ENCODE measurements around the gene SPPL2B.

SPPL2B gene

DNA sequence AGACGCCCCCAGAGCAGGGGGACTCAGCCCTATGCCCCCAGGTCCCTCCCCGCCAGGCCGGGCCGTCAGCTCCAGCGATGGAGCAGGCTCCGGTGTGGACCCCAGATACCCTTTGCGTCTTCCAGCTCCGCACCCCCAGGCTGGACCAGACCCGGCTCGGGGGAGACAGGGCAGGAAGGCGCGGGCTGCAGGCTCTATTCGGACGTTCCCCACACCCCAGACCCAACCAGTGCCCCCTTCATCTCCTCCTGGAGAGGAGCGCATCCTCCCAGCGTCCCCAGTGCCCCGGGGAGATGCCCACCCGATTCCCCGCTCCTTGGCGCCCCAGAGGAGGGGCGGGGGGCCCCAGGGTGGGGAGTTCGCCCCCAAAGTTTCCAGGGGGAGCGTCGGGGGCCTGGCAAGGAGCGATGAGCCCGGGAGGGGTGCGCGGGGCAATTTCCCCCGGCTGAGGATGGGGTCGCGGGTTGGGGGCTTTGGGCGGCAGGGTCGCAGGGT lies 20.9 kb upstream of the SPPL2B start:
- H3K27ac ChIP-seq (ENCODE audit: low read depth, low read length) = no peak overlapping the region
- no peaks in the 10 kb centered on the region for H3K36me3 ChIP-seq (ENCODE audit: control insufficient read depth, insufficient read depth, low read length)
- peaks cover 21% of the 10 kb centered on the region for H3K27me3 ChIP-seq (ENCODE audit: control insufficient read depth, insufficient read depth, low read length)
- H3K4me3 ChIP-seq (ENCODE audit: low read length) = no peak overlapping the region
- H3K9ac ChIP-seq (ENCODE audit: low read length) = no peak overlapping the region
- no peaks in the 10 kb centered on the region for H3K4me1 ChIP-seq (ENCODE audit: control insufficient read depth, insufficient read depth, low read length)

DNA sequence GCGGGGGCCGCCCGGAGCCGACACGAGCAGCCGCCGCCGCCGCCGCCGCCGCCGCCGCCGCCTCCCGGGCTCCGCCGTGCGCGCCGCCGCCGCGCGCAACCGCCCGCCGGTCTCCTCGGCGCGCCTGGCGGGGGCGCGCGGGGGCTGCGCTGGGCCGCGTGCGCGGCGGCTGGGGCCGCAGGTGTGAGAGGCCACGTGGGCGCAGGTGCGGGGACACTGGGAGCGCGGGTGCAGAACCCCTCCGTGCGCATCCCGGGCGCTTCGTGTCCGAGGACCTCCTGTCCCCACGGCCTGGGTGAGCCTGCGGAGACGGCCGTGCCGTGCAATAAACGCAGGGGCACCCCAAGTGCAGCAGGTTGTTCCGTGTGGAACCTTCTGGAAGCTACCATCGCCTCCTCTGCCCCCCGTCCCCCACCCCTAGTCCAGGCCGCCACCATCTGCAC lies 20.3 kb upstream of the SPPL2B start, which contains the start of gene LINGO3:
Gene LINGO3, minus strand, starts transcription at position 41 of the 443 bp plus-strand sequence. CDS start 16,378 bp downstream, outside the sequence.
- Histone ChIP-seq H3K27me3 (ENCODE audit: control insufficient read depth, insufficient read depth, low read length) (peaks cover 20% of the 10 kb centered on the region), H3K4me3 (ENCODE audit: low read length) (peak within 1 kb of the TSS; percentile 27), H3K4me1 (ENCODE audit: control insufficient read depth, insufficient read depth, low read length) (no peaks in the 10 kb centered on the region), H3K36me3 (ENCODE audit: control insufficient read depth, insufficient read depth, low read length) (no peaks in the 10 kb centered on the region), H3K9ac (ENCODE audit: low read length) (no peak within 1 kb of the TSS), H3K27ac (ENCODE audit: low read depth, low read length) (no peak within 1 kb of the TSS)

DNA sequence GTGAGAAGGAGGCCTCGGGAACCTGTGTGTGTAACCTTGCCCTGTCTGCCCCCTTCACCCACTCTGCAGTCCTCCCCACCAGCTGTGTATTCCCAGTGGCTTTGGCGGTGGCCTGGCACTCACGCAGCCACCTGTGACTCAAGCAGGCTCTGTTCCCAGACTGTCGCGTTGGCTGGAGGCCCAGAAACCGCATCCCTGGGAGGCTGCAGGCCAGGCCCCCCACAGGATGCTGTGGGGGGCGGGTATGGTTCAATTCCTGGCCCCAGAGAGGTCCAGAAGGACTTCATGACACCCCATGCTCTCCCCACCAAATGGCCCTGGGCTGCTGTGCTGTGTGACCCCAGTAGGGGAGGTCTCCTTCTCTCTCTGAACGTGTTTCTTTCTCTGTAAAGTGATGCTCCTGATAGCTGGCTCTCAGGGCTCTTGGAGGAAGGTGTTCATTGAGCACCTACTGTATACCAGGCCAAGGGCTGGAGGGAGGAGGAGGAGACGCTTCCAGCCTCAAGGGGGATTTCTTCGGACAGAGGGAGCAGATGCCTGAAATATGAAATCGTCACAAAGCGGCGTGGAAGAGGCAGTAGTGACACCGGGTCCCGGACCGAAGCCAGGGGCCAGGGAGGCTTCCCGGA lies 18.6 kb upstream of the SPPL2B start:
- Histone ChIP-seq H3K4me3 (ENCODE audit: low read length) (no peak overlapping the region), H3K27ac (ENCODE audit: low read depth, low read length) (no peak overlapping the region), H3K27me3 (ENCODE audit: control insufficient read depth, insufficient read depth, low read length) (peaks cover 22% of the 10 kb centered on the region)

GRCh38 chr19:2311093-2311492 lies 17.4 kb upstream of the SPPL2B start:
- no peak overlapping the region for H3K9ac ChIP-seq (ENCODE audit: low read length)
- peaks cover 22% of the 10 kb centered on the region for H3K27me3 ChIP-seq (ENCODE audit: control insufficient read depth, insufficient read depth, low read length)
- H3K36me3 ChIP-seq (ENCODE audit: control insufficient read depth, insufficient read depth, low read length) = no peaks in the 10 kb centered on the region
- no peak overlapping the region for H3K27ac ChIP-seq (ENCODE audit: low read depth, low read length)
- H3K4me3 ChIP-seq (ENCODE audit: low read length) = no peak overlapping the region
- H3K4me1 ChIP-seq (ENCODE audit: control insufficient read depth, insufficient read depth, low read length) = no peaks in the 10 kb centered on the region

More for the DNA sequence above, 18.6 kb upstream of the SPPL2B start:
- H3K9ac ChIP-seq (ENCODE audit: low read length) = no peak overlapping the region
- H3K36me3 ChIP-seq (ENCODE audit: control insufficient read depth, insufficient read depth, low read length) = no peaks in the 10 kb centered on the region
- H3K4me1 ChIP-seq (ENCODE audit: control insufficient read depth, insufficient read depth, low read length) = no peaks in the 10 kb centered on the region

GRCh38 chr19:2312820-2313501 lies 15.5 kb upstream of the SPPL2B start:
- Histone ChIP-seq H3K36me3 (ENCODE audit: control insufficient read depth, insufficient read depth, low read length) (no peaks in the 10 kb centered on the region), H3K27ac (ENCODE audit: low read depth, low read length) (no peak overlapping the region), H3K9ac (ENCODE audit: low read length) (no peak overlapping the region), H3K4me3 (ENCODE audit: low read length) (no peak overlapping the region), H3K27me3 (ENCODE audit: control insufficient read depth, insufficient read depth, low read length) (peaks cover 12% of the 10 kb centered on the region), H3K4me1 (ENCODE audit: control insufficient read depth, insufficient read depth, low read length) (no peaks in the 10 kb centered on the region)

GRCh38 chr19:2315121-2315817 lies 13.2 kb upstream of the SPPL2B start:
- Histone ChIP-seq H3K27me3 (ENCODE audit: control insufficient read depth, insufficient read depth, low read length) (peaks cover 9% of the 10 kb centered on the region), H3K4me3 (ENCODE audit: low read length) (no peak overlapping the region), H3K4me1 (ENCODE audit: control insufficient read depth, insufficient read depth, low read length) (no peaks in the 10 kb centered on the region), H3K9ac (ENCODE audit: low read length) (no peak overlapping the region), H3K27ac (ENCODE audit: low read depth, low read length) (peak overlapping the region; percentile 14), H3K36me3 (ENCODE audit: control insufficient read depth, insufficient read depth, low read length) (no peaks in the 10 kb centered on the region)

- Histone ChIP-seq H3K4me3 (ENCODE audit: low read length) (no peak overlapping the region), H3K9ac (ENCODE audit: low read length) (no peak overlapping the region), H3K27ac (ENCODE audit: low read depth, low read length) (peak overlapping the region; percentile 14), H3K36me3 (ENCODE audit: control insufficient read depth, insufficient read depth, low read length) (no peaks in the 10 kb centered on the region), H3K27me3 (ENCODE audit: control insufficient read depth, insufficient read depth, low read length) (peaks cover 9% of the 10 kb centered on the region), H3K4me1 (ENCODE audit: control insufficient read depth, insufficient read depth, low read length) (no peaks in the 10 kb centered on the region)
Measured at GRCh38 chr19:2315818-2316353, 12.6 kb upstream of the SPPL2B start.

DNA sequence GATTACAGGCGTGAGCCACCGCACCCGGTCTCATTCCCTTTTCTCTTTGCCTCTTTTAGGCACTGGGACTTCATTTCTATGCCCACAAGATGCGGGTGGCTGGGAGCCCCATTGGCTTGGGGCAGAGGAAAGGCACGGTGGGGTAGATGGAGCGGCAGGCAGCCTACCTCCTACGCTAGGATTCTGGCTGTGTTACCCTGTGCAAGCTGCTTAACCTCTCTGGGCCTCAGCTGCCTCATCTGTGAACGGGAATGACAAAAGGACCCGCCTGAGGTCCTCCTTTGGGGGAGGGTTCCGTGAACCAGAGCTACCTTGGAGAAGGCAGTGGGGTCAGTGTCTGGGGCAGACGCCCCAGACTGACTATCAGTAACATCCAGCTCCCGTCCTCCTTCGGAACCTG lies 11.2 kb upstream of the SPPL2B start:
- Histone ChIP-seq H3K9ac (ENCODE audit: low read length) (no peak overlapping the region), H3K4me1 (ENCODE audit: control insufficient read depth, insufficient read depth, low read length) (no peaks in the 10 kb centered on the region), H3K4me3 (ENCODE audit: low read length) (no peak overlapping the region), H3K36me3 (ENCODE audit: control insufficient read depth, insufficient read depth, low read length) (no peaks in the 10 kb centered on the region), H3K27ac (ENCODE audit: low read depth, low read length) (no peak overlapping the region), H3K27me3 (ENCODE audit: control insufficient read depth, insufficient read depth, low read length) (peaks cover 8% of the 10 kb centered on the region)

DNA sequence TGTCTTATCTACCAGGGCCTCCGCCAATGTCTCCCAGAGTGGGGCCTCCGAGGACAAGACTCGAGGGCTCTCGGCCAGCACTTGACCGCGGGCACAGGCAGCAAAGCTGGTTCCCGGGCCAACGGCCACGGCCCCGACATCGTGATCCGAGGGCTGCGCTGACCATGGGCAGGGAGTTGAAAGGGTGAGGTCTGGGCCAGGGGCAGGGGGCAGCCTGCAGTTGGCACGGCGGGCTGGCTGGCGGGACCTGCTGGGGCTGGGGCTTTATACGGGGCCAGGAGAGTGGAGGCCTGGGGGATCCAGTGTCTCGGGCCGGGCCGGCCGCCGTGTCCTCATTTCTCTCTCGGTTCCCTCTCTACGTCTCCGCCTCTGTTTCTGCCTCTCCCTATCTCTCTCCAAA lies 10.7 kb upstream of the SPPL2B start:
- H3K9ac ChIP-seq (ENCODE audit: low read length) = no peak overlapping the region
- no peak overlapping the region for H3K4me3 ChIP-seq (ENCODE audit: low read length)
- no peaks in the 10 kb centered on the region for H3K36me3 ChIP-seq (ENCODE audit: control insufficient read depth, insufficient read depth, low read length)
- H3K27ac ChIP-seq (ENCODE audit: low read depth, low read length) = no peak overlapping the region
- H3K27me3 ChIP-seq (ENCODE audit: control insufficient read depth, insufficient read depth, low read length) = peaks cover 4% of the 10 kb centered on the region
- no peaks in the 10 kb centered on the region for H3K4me1 ChIP-seq (ENCODE audit: control insufficient read depth, insufficient read depth, low read length)

- Histone ChIP-seq H3K4me1 (ENCODE audit: control insufficient read depth, insufficient read depth, low read length) (no peaks in the 10 kb centered on the region), H3K9ac (ENCODE audit: low read length) (no peak overlapping the region), H3K27me3 (ENCODE audit: control insufficient read depth, insufficient read depth, low read length) (no peaks in the 10 kb centered on the region), H3K36me3 (ENCODE audit: control insufficient read depth, insufficient read depth, low read length) (no peaks in the 10 kb centered on the region), H3K27ac (ENCODE audit: low read depth, low read length) (no peak overlapping the region), H3K4me3 (ENCODE audit: low read length) (no peak overlapping the region)
Measured at GRCh38 chr19:2318923-2319322, 9.6 kb upstream of the SPPL2B start.

DNA sequence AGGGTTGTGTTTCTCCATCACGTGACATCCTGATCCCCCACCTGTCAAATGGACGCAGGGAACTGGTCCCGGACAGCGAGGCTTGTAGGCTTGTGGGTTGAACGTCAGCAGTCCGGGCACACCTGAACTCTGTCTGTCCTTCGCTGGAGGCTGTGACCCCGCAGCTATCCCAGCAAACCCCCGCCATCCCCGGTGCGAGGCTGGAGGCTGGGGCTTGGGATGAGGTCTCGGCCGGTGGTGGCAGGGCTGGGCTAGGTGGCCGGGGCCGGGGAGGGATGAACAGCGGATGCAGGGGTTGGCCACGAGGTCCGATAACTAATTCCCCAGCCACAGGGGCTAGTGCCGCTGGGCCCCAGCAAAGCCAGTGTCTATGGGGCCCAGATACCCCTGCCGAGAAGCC lies 8.9 kb upstream of the SPPL2B start:
- Histone ChIP-seq H3K27ac (ENCODE audit: low read depth, low read length) (no peak overlapping the region), H3K9ac (ENCODE audit: low read length) (no peak overlapping the region), H3K36me3 (ENCODE audit: control insufficient read depth, insufficient read depth, low read length) (peaks cover 6% of the 10 kb centered on the region), H3K27me3 (ENCODE audit: control insufficient read depth, insufficient read depth, low read length) (no peaks in the 10 kb centered on the region), H3K4me1 (ENCODE audit: control insufficient read depth, insufficient read depth, low read length) (no peaks in the 10 kb centered on the region), H3K4me3 (ENCODE audit: low read length) (no peak overlapping the region)

DNA sequence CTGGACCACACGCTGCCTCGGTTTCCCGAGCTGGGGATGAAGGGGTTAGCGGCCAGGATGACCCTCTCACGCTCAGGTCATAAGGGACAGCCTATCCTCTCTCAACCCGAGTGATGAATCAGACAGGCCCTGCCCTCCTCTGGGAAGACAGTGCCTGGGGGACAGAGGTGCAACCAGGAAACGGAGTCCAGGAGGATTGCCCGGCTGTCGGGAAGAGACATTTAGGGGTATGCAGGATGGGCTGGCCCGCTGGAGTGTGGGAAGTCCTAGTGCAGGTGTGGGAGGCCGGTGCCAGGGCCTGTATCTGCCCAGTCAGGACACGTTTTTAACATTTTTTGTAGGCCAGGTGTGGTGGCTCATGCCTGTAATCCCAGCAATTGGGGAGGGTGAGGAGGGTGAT lies 8.4 kb upstream of the SPPL2B start:
- no peaks in the 10 kb centered on the region for H3K4me1 ChIP-seq (ENCODE audit: control insufficient read depth, insufficient read depth, low read length)
- no peak overlapping the region for H3K9ac ChIP-seq (ENCODE audit: low read length)
- peaks cover 6% of the 10 kb centered on the region for H3K36me3 ChIP-seq (ENCODE audit: control insufficient read depth, insufficient read depth, low read length)
- H3K27ac ChIP-seq (ENCODE audit: low read depth, low read length) = no peak overlapping the region
- no peak overlapping the region for H3K4me3 ChIP-seq (ENCODE audit: low read length)
- H3K27me3 ChIP-seq (ENCODE audit: control insufficient read depth, insufficient read depth, low read length) = no peaks in the 10 kb centered on the region

Measured in rectal smooth muscle tissue (tissue), 1 donor.